Panc1 (cell line): ENCODE data around the gene MAP1LC3C. TPM values are rescaled to one million over a fixed set of nuclear protein-coding genes. Genes with fewer than 3 reads are reported as not detected.

Experiments used
- ATAC-seq: fragments of 200-7000 bp; cut with Tn5 transposase; 2 replicates; pipeline ENCODE4 v1.9.1; 2020; ENCODE audit warnings: mild to moderate bottlenecking, moderate library complexity
- BruUV-seq: library from RNA; stranded (reverse); fragments of 400-500 nt; replicated peaks from 2 replicates; lab custom pipeline; 2021; lab: Mats Ljungman, UMichigan
- CTCF ChIA-PET: fragments of 300-600 bp; sonication (Branson Sonifier 250); formaldehyde crosslinking; loops from one replicate; lab custom pipeline; 2022; ENCODE audit warnings: antibody characterized with exemption; lab: Charles Lee
- POLR2A ChIA-PET: fragments of 300-600 bp; sonication (Branson Sonifier 250); formaldehyde crosslinking; loops from one replicate; lab custom pipeline; 2022; ENCODE audit warnings: antibody characterized with exemption; lab: Charles Lee
- DNase-seq: peaks from one replicate; pipeline ENCODE4 v3.0.0-alpha.2; 2010; ENCODE audit warnings: low read depth, low spot score
- H3K27ac ChIP-seq: 2 replicates; pipeline ENCODE4 v1.5.1; 2011; ENCODE audit warnings: mild to moderate bottlenecking, low read length, inconsistent platforms
- H3K27me3 ChIP-seq: fragments of 200-500 bp; sonication (Bioruptor generic); 2 replicates; pipeline ENCODE4 v1.6.0; 2014; ENCODE audit warnings: low read length, inconsistent platforms; ENCODE audit not compliant: control insufficient read depth, insufficient read depth
- H3K36me3 ChIP-seq: fragments of 200-500 bp; sonication (Bioruptor generic); 2 replicates; pipeline ENCODE4 v1.5.1; 2014; ENCODE audit warnings: inconsistent platforms, mild to moderate bottlenecking, low read length, moderate library complexity; ENCODE audit not compliant: control insufficient read depth, insufficient read depth
- H3K4me1 ChIP-seq: 2 replicates; pipeline ENCODE4 v1.5.1; 2011; ENCODE audit warnings: inconsistent platforms, mild to moderate bottlenecking, low read length, moderate library complexity; ENCODE audit not compliant: control insufficient read depth, insufficient read depth
- H3K4me3 ChIP-seq, 2 experiments: 2 replicates each; pipeline ENCODE4 v1.5.1; 2011 to 2012; ENCODE audit warnings: low read depth in 2 of 2, low read length in 2 of 2, mild to moderate bottlenecking in 2 of 2, inconsistent platforms in 1 of 2, moderate library complexity in 1 of 2
- H3K9me3 ChIP-seq: fragments of 200-500 bp; sonication (Bioruptor generic); 2 replicates; pipeline ENCODE4 v1.5.1; 2014; ENCODE audit warnings: low read depth, mild to moderate bottlenecking, inconsistent platforms, low read length, moderate library complexity; ENCODE audit not compliant: control insufficient read depth, insufficient read depth
- POLR2AphosphoS5 ChIP-seq: IDR thresholded peaks from 2 replicates; pipeline ENCODE4 v1.6.1; 2012; ENCODE audit warnings: mild to moderate bottlenecking, low read depth, low read length, moderate library complexity
- REST ChIP-seq, 2 experiments: IDR thresholded peaks; 2 replicates each; pipeline ENCODE4 v1.6.1; 2011 to 2012; ENCODE audit warnings: low read depth in 2 of 2, control low read depth in 1 of 2, low read length in 1 of 2, mild to moderate bottlenecking in 1 of 2, moderate library complexity in 1 of 2; ENCODE audit not compliant: insufficient read depth in 1 of 2
- SIN3A ChIP-seq: IDR thresholded peaks from 2 replicates; pipeline ENCODE4 v1.6.1; 2012; ENCODE audit warnings: low read depth, mild to moderate bottlenecking, low read length, moderate library complexity, borderline replicate concordance; ENCODE audit not compliant: insufficient read depth
- TCF7L2 ChIP-seq: IDR thresholded peaks from 2 replicates; pipeline ENCODE4 v1.6.1; 2011; ENCODE audit warnings: mild to moderate bottlenecking, low read depth, low read length, inconsistent platforms
- in situ Hi-C: cut with HindIII; loops from 2 replicates; pipeline ENCODE4 v1.10.0; 2016; ENCODE audit warnings: low sequenced_read_pairs, low pct_unique_long_range_greater_than_20kb
- intact Hi-C: fragments of 100-400 bp; cut with micrococcal nuclease; formaldehyde crosslinking; loops from one replicate; pipeline ENCODE4 v1.10.0; 2022; ENCODE audit not compliant: unreplicated experiment
- total RNA-seq: library from RNA; stranded (reverse); gene quantifications from one replicate; pipeline ENCODE4 v1.2.1, GENCODE V29; 2021; ENCODE audit not compliant: unreplicated experiment
- TF ChIP-seq, protein P1 (sequence below): fragments of 450-650 bp; IDR thresholded peaks from 2 replicates; pipeline ENCODE4 v1.5.1; 2017; ENCODE audit warnings: mild to moderate bottlenecking

The MAP1LC3C gene
- total RNA-seq, 1 experiment from 2014 or later = 0.21 TPM

GRCh38 chr1:242023805-242024204 lies 24.9 kb upstream of the MAP1LC3C start:
- Histone ChIP-seq H3K27ac (no peak overlapping the region), H3K27me3 (no peaks in the 10 kb centered on the region), H3K9me3 (no peaks in the 10 kb centered on the region), H3K4me3 (no peak overlapping the region), H3K4me1 (no peaks in the 10 kb centered on the region), H3K36me3 (no peaks in the 10 kb centered on the region)
- no peak for TF ChIP-seq TCF7L2
- no peak for TF ChIP-seq REST (IDR thresholded peaks at IDR 0.05; ENCODE audit: insufficient read depth in 1 of 2, low read depth in 2 of 2, low read length in 1 of 2)
- no peak for TF ChIP-seq SIN3A
- TF ChIP-seq, protein P1, sequence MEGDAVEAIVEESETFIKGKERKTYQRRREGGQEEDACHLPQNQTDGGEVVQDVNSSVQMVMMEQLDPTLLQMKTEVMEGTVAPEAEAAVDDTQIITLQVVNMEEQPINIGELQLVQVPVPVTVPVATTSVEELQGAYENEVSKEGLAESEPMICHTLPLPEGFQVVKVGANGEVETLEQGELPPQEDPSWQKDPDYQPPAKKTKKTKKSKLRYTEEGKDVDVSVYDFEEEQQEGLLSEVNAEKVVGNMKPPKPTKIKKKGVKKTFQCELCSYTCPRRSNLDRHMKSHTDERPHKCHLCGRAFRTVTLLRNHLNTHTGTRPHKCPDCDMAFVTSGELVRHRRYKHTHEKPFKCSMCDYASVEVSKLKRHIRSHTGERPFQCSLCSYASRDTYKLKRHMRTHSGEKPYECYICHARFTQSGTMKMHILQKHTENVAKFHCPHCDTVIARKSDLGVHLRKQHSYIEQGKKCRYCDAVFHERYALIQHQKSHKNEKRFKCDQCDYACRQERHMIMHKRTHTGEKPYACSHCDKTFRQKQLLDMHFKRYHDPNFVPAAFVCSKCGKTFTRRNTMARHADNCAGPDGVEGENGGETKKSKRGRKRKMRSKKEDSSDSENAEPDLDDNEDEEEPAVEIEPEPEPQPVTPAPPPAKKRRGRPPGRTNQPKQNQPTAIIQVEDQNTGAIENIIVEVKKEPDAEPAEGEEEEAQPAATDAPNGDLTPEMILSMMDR = no peak
- no peak for TF ChIP-seq POLR2AphosphoS5
- ATAC-seq (no peak), DNase-seq (no peak)
- CTCF ChIA-PET = no interaction called here
- intact Hi-C loops = loop anchor here (10.0 kb wide), 1 partner anchor 431 kb away; no protein-coding TSS in a partner anchor
- POLR2A ChIA-PET = no interaction called here
- in situ Hi-C loops = no loop called here
- BruUV-seq = no TSS peak

GRCh38 chr1:242019018-242019417 lies 20.1 kb upstream of the MAP1LC3C start:
- intact Hi-C loops (no loop called here), in situ Hi-C loops (no loop called here)
- TF ChIP-seq, protein P1 = no peak
- TF ChIP-seq POLR2AphosphoS5 (no peak), REST (IDR thresholded peaks at IDR 0.05; ENCODE audit: insufficient read depth in 1 of 2, low read depth in 2 of 2, low read length in 1 of 2) (no peak), SIN3A (no peak), TCF7L2 (no peak)
- ChIA-PET POLR2A (no interaction called here), CTCF (no interaction called here)
- DNase-seq (no peak), ATAC-seq (peak; percentile 19; the same call in 1 of the 2 replicates)
- no peaks in the 10 kb centered on the region for H3K4me1 ChIP-seq
- no peak overlapping the region for H3K4me3 ChIP-seq
- H3K27me3 ChIP-seq = no peaks in the 10 kb centered on the region
- H3K27ac ChIP-seq = no peak overlapping the region
- no peaks in the 10 kb centered on the region for H3K9me3 ChIP-seq
- BruUV-seq = no TSS peak
- no peaks in the 10 kb centered on the region for H3K36me3 ChIP-seq
